HG03066 (cell line): ENCODE measurements around the gene MRS2.

Source experiments
- ATAC-seq: cut with Tn5 transposase; IDR thresholded peaks from one replicate; pipeline ENCODE4 v1.9.1; 2021; ENCODE audit warnings: low read depth; ENCODE audit not compliant: unreplicated experiment

The MRS2 gene

DNA sequence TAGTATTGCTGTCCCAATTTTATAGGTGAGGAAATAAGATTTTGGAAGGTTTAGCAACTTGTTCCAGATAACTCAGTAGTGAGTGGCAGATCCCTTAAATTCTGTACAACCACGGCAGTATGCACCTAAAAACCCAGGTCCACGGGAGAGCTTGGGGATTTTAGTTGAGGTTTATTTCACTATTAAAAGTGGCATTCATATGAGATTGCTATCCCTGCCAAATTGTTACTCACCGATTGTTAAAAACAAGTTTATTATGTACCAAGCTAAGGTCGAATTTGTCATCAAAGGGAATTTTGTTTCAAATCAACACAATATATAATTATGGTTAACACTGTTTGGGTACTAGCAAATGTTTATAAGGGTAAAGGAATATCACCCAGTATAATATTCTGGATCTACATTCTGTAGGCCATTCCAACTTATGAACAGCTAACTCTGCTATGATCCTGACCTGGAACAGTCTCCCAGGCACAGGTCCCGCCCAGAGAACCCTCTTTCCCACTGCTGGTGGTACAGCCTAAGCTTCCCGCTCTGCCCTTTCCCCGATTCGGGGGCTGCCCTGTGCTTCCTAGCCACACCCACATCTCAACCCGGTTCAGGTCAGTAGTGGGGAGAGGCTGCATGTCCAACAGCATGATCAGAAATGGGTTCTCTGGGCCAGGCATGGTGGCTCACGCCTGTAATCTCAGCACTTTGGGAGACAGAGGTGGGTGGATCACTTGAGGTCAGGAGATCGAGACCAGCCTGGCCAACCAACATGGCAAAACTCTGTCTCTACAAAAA, 61.7 kb downstream of the MRS2 start:
- no peak for ATAC-seq

DNA sequence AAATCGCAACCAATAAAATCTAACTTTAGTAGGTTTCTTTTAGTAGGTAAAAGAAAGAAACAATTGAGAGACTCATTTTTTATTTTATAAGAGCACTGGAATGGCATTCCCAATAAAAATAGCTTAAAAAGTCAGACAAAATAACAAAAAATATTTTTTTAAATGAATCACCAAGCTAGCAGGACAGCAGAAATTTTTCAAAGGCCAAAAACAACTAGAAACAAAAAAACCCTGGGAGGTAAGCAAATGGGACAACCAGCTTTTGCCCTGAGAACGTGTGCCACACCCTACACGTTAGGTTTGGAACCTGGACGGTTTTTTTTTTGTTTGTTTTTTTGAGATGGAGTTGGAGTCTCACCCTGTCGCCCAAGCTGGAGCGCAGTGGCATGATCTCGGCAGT, 67.1 kb downstream of the MRS2 start:
- ATAC-seq: no peak

DNA sequence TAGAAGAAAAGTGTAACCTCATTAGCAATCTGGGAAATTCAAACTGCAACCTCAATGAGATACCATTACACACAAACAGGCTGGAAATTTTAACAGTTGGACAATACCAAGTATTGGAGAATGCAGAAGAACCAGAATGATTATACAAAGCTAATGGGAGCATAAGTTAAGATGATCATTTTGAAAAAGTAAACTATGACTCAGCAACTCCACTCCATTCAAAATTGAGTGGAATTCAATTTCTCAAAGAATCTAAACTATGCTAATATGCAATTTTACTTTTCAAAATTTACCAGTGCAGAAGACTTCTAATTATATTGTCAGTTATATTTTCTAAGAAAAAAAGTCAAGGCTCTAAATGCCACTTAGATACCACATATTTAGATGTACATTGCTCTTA, 69.4 kb downstream of the MRS2 start:
- no peak for ATAC-seq
